SU-DHL-6 (cell line): ENCODE measurements around the gene AGXT2.

Experiments
- H2AFZ ChIP-seq: fragments of 200-600 bp; sonication (generic); 2 replicates; pipeline ENCODE4 v1.6.1; 2014; ENCODE audit warnings: low read depth, mild to moderate bottlenecking, moderate library complexity, mixed read lengths, antibody characterized with exemption, low read length; ENCODE audit not compliant: severe bottlenecking
- H3F3A ChIP-seq: fragments of 200-600 bp; shearing (Covaris generic); 2 replicates; pipeline ENCODE4 v1.6.0; 2016; ENCODE audit warnings: antibody characterized with exemption, mild to moderate bottlenecking; ENCODE audit not compliant: insufficient read depth
- H3K27ac ChIP-seq: fragments of 200-600 bp; sonication (generic); 2 replicates; pipeline ENCODE4 v1.5.1; 2016; ENCODE audit warnings: low read depth, mild to moderate bottlenecking, low read length, moderate library complexity, mixed read lengths
- H3K27me3 ChIP-seq: fragments of 200-600 bp; sonication (generic), shearing (Covaris generic); 2 replicates; pipeline ENCODE4 v1.6.0; 2014; ENCODE audit warnings: mild to moderate bottlenecking, low read length
- H3K36me3 ChIP-seq: fragments of 200-600 bp; sonication (generic); 2 replicates; pipeline ENCODE4 v1.6.1; 2014; ENCODE audit warnings: mild to moderate bottlenecking, low read length, mixed read lengths
- H3K4me2 ChIP-seq: fragments of 300-600, 200-600 bp; shearing (Covaris generic), sonication (generic); 2 replicates; pipeline ENCODE4 v1.6.0; 2014; ENCODE audit warnings: low read length, low read depth, mild to moderate bottlenecking; ENCODE audit not compliant: poor library complexity, severe bottlenecking
- H3K4me3 ChIP-seq: fragments of 200-600 bp; sonication (generic); 2 replicates; pipeline ENCODE4 v1.5.1; 2014; ENCODE audit warnings: antibody characterized with exemption, low read length, mild to moderate bottlenecking, mixed read lengths; ENCODE audit not compliant: insufficient read depth, poor library complexity, severe bottlenecking
- H3K79me2 ChIP-seq: fragments of 200-600 bp; sonication (generic); 2 replicates; pipeline ENCODE4 v1.6.1; 2014; ENCODE audit warnings: mild to moderate bottlenecking, low read length, moderate library complexity; ENCODE audit not compliant: insufficient read depth
- H3K9ac ChIP-seq: fragments of 200-600 bp; sonication (generic); 2 replicates; pipeline ENCODE4 v1.7.0; 2014; ENCODE audit warnings: mild to moderate bottlenecking, low read length
- H3K9me2 ChIP-seq: fragments of 200-600 bp; sonication (generic); replicated peaks from 2 replicates; pipeline ENCODE4 v1.6.1; 2014; ENCODE audit warnings: low read length; ENCODE audit not compliant: insufficient read depth
- H3K9me3 ChIP-seq: fragments of 200-600 bp; sonication (generic); 2 replicates; pipeline ENCODE4 v1.6.1; 2014; ENCODE audit warnings: low read length, mixed read lengths; ENCODE audit not compliant: insufficient read depth
- H4K20me1 ChIP-seq: fragments of 200-600 bp; sonication (generic); 2 replicates; pipeline ENCODE4 v1.6.1; 2014; ENCODE audit warnings: low read depth, mild to moderate bottlenecking, antibody characterized with exemption, low read length, moderate library complexity, mixed read lengths
- EZH2phosphoT487 ChIP-seq: fragments of 200-600 bp; sonication (generic), shearing (Covaris generic); conservative IDR thresholded peaks from 2 replicates; pipeline ENCODE4 v1.6.1; 2018; ENCODE audit warnings: mild to moderate bottlenecking, antibody characterized with exemption, low read length, moderate library complexity, mixed read lengths
- TF ChIP-seq, protein P1 (sequence below): fragments of 200-600 bp; sonication (generic); IDR thresholded peaks from one replicate; pipeline ENCODE4 v1.5.1; 2017; ENCODE audit warnings: antibody characterized with exemption, mild to moderate bottlenecking, low read length, moderate library complexity; ENCODE audit not compliant: insufficient read depth, poor library complexity, severe bottlenecking

Gene AGXT2, protein sequence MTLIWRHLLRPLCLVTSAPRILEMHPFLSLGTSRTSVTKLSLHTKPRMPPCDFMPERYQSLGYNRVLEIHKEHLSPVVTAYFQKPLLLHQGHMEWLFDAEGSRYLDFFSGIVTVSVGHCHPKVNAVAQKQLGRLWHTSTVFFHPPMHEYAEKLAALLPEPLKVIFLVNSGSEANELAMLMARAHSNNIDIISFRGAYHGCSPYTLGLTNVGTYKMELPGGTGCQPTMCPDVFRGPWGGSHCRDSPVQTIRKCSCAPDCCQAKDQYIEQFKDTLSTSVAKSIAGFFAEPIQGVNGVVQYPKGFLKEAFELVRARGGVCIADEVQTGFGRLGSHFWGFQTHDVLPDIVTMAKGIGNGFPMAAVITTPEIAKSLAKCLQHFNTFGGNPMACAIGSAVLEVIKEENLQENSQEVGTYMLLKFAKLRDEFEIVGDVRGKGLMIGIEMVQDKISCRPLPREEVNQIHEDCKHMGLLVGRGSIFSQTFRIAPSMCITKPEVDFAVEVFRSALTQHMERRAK

DNA sequence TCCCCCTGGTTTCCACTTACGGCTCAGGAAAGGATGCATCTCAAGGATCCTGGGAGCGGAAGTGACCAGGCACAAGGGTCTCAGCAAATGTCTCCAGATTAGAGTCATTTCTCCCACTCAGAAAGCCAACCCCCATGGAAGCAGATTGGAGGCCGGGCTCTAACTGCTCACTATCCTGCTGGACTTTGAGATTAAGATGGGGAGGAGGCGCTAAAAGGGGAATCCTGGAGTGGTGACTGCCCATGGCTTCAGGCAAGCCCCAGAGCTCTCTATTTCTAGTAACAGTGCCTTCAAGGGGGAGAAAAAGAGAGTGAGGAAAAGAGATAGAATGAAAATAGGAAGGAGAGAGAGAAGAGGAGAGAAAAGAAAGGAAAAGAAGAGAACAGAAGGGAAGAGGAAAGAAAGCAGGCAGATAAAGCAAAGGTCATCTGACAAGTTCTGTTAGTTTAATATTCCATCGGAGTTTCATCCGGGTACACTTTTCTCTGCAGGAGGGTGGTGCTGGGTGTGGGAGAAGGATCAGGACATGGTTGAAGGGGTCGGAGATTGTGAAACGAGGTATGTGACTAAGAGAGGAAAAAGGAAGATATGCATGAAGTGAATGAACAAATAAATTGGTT lies at the start of gene AGXT2:
TSS of gene AGXT2 (minus strand) at position 165 of the 620 bp plus-strand sequence. CDS start at position 108, 57 bp downstream.
- H3K27me3 ChIP-seq, result no peaks in the 10 kb centered on the region
- H3K79me2 ChIP-seq, result no peaks in the 10 kb centered on the region
- no peaks in the 10 kb centered on the region for H3K36me3 ChIP-seq
- no peaks in the 10 kb centered on the region for H3K9me3 ChIP-seq
- no peaks in the 10 kb centered on the region for H3F3A ChIP-seq
- no peak within 1 kb of the TSS for H3K9ac ChIP-seq
- no peak within 1 kb of the TSS for H3K4me3 ChIP-seq
- H2AFZ ChIP-seq, result no peak within 1 kb of the TSS
- no peaks in the 10 kb centered on the region for H4K20me1 ChIP-seq
- H3K4me2 ChIP-seq, result no peak within 1 kb of the TSS
- TF ChIP-seq EZH2phosphoT487, result no peak
- TF ChIP-seq, protein P1, sequence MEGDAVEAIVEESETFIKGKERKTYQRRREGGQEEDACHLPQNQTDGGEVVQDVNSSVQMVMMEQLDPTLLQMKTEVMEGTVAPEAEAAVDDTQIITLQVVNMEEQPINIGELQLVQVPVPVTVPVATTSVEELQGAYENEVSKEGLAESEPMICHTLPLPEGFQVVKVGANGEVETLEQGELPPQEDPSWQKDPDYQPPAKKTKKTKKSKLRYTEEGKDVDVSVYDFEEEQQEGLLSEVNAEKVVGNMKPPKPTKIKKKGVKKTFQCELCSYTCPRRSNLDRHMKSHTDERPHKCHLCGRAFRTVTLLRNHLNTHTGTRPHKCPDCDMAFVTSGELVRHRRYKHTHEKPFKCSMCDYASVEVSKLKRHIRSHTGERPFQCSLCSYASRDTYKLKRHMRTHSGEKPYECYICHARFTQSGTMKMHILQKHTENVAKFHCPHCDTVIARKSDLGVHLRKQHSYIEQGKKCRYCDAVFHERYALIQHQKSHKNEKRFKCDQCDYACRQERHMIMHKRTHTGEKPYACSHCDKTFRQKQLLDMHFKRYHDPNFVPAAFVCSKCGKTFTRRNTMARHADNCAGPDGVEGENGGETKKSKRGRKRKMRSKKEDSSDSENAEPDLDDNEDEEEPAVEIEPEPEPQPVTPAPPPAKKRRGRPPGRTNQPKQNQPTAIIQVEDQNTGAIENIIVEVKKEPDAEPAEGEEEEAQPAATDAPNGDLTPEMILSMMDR, result no peak
- no peaks in the 10 kb centered on the region for H3K9me2 ChIP-seq
- H3K27ac ChIP-seq, result no peak within 1 kb of the TSS

DNA sequence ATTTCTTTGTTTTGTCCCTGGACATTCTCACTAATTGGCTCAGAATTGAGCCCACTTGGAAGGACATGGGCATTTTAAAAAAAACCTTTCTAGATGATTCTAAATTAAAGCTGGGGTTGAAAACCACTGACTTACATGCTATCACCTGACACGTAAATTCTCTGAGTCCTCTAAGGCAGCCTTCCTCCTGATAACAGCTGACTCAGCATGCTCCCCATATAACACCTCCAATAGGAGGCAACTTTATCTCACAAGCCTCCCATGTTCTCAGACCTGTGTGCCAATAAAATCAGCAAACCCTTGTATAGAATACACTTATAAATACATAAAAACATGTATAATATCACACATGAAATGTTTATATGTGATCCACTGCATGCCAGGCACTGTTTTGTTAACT lies 49.2 kb upstream of the AGXT2 start:
- Histone ChIP-seq H3F3A (no peaks in the 10 kb centered on the region), H3K4me3 (no peak overlapping the region), H3K9ac (no peak overlapping the region), H3K36me3 (no peaks in the 10 kb centered on the region), H3K9me3 (no peaks in the 10 kb centered on the region), H3K4me2 (no peak overlapping the region), H4K20me1 (no peaks in the 10 kb centered on the region), H3K79me2 (no peaks in the 10 kb centered on the region), H2AFZ (no peak overlapping the region), H3K27ac (no peak overlapping the region), H3K9me2 (no peaks in the 10 kb centered on the region), H3K27me3 (no peaks in the 10 kb centered on the region)
- no peak for TF ChIP-seq EZH2phosphoT487
- TF ChIP-seq, protein P1, result no peak

DNA sequence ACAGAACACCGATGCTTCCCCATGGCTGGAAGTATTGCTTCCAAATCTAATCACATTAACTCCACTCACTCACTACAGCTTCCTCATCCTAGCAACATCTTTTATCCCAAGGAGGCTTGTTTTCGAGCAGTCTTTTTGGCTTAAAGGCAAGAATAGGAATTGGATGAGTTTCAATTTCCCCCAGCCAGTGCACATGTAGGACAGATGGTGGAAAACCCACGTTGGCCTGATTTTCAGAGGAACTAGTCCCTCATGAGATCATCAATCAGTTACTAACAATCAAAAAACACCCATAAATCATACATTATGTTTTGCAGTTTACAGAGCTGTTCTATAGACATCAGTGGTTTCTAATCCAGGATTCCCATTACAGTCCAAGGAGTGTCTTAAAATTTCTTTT lies 48.5 kb upstream of the AGXT2 start:
- no peak overlapping the region for H3K4me3 ChIP-seq
- H3F3A ChIP-seq, result no peaks in the 10 kb centered on the region
- H3K36me3 ChIP-seq, result no peaks in the 10 kb centered on the region
- no peaks in the 10 kb centered on the region for H3K27me3 ChIP-seq
- H3K9ac ChIP-seq, result no peak overlapping the region
- no peak overlapping the region for H3K27ac ChIP-seq
- H2AFZ ChIP-seq, result no peak overlapping the region
- TF ChIP-seq EZH2phosphoT487, result no peak
- TF ChIP-seq, protein P1, result no peak
- H3K79me2 ChIP-seq, result no peaks in the 10 kb centered on the region
- H3K9me3 ChIP-seq, result no peaks in the 10 kb centered on the region
- H4K20me1 ChIP-seq, result no peaks in the 10 kb centered on the region
- no peak overlapping the region for H3K4me2 ChIP-seq
- H3K9me2 ChIP-seq, result no peaks in the 10 kb centered on the region
